K562 (cell line): ENCODE data around the gene AHSA1. TPM values are rescaled to one million over a fixed set of nuclear protein-coding genes. Genes with fewer than 3 reads are reported as not detected.

Experiments
- BDP1 ChIP-seq: IDR thresholded peaks from 3 replicates; pipeline ENCODE4 v1.6.1; 2011; ENCODE audit not compliant: insufficient read length, insufficient read depth
- BRF1 ChIP-seq: IDR thresholded peaks from 3 replicates; pipeline ENCODE4 v1.6.1; 2011; ENCODE audit warnings: borderline replicate concordance, mild to moderate bottlenecking; ENCODE audit not compliant: insufficient read length; ENCODE audit errors: extremely low read depth
- CBFA2T2 ChIP-seq: fragments of 450-650 bp; conservative IDR thresholded peaks from 2 replicates; pipeline ENCODE4 v1.6.1; 2017; ENCODE audit warnings: mild to moderate bottlenecking
- CHD1 ChIP-seq: fragments of 200-600 bp; sonication (generic); IDR thresholded peaks from one replicate; pipeline ENCODE4 v1.6.1; 2012; ENCODE audit warnings: mild to moderate bottlenecking, moderate library complexity, low read length, inconsistent platforms
- CLOCK ChIP-seq: fragments of 250-450 bp; sonication (Bioruptor Pico); IDR thresholded peaks from 2 replicates; pipeline ENCODE4 v1.4.0; 2020; ENCODE audit warnings: mild to moderate bottlenecking, moderate library complexity, borderline replicate concordance
- CXXC5 ChIP-seq: fragments of 250-450 bp; sonication (Bioruptor Pico); IDR thresholded peaks from 2 replicates; pipeline ENCODE4 v1.8.0; 2022; ENCODE audit warnings: inconsistent platforms, mild to moderate bottlenecking, moderate library complexity
- HNRNPL ChIP-seq: fragments of 200-400 bp; formaldehyde crosslinking; IDR thresholded peaks from 2 replicates; pipeline ENCODE4 v1.6.1; 2017; ENCODE audit warnings: low read depth, mild to moderate bottlenecking, low read length
- KLF16 ChIP-seq: IDR thresholded peaks from 2 replicates; pipeline ENCODE4 v1.6.1; 2016; ENCODE audit warnings: antibody characterized with exemption
- MYNN ChIP-seq, 2 experiments: sonication (generic); formaldehyde crosslinking in 1 of 2; IDR thresholded peaks; 2 replicates each; pipeline versions ENCODE4 v1.5.0 to v1.6.1; 2016 to 2020; ENCODE audit warnings: antibody characterized with exemption in 1 of 2, missing genetic modification reagents in 1 of 2
- NFATC3 ChIP-seq: fragments of 450-650 bp; IDR thresholded peaks from 2 replicates; pipeline ENCODE4 v1.6.1; 2017; ENCODE audit warnings: mild to moderate bottlenecking
- NR3C1 ChIP-seq: sonication (generic); formaldehyde crosslinking; IDR thresholded peaks from 2 replicates; pipeline ENCODE4 v1.8.1; 2022; ENCODE audit warnings: missing genetic modification reagents
- POLR2G ChIP-seq: fragments of 200-400 bp; formaldehyde crosslinking; IDR thresholded peaks from 2 replicates; pipeline ENCODE4 v1.6.1; 2017; ENCODE audit warnings: low read depth, mild to moderate bottlenecking, antibody characterized with exemption, low read length, moderate library complexity
- RBM15 ChIP-seq: fragments of 200-400 bp; formaldehyde crosslinking; IDR thresholded peaks from 2 replicates; pipeline ENCODE4 v1.6.1; 2018; ENCODE audit warnings: mild to moderate bottlenecking, low read length, moderate library complexity; ENCODE audit not compliant: insufficient read depth
- RNF2 ChIP-seq: sonication (generic); IDR thresholded peaks from 2 replicates; pipeline ENCODE4 v1.6.1; 2016
- SAFB ChIP-seq: fragments of 200-400 bp; formaldehyde crosslinking; IDR thresholded peaks from 2 replicates; pipeline ENCODE4 v1.6.1; 2017; ENCODE audit warnings: low read depth, low read length, borderline replicate concordance
- XRCC5 ChIP-seq: fragments of 200-400 bp; formaldehyde crosslinking; IDR thresholded peaks from 2 replicates; pipeline ENCODE4 v1.6.1; 2017; ENCODE audit warnings: low read depth, mild to moderate bottlenecking, low read length
- ZC3H4 ChIP-seq: sonication (generic); formaldehyde crosslinking; IDR thresholded peaks from 2 replicates; pipeline ENCODE4 v1.9.0; 2021; ENCODE audit warnings: missing genetic modification reagents, borderline replicate concordance
- ZNF280A ChIP-seq: fragments of 450-650 bp; IDR thresholded peaks from 2 replicates; pipeline ENCODE4 v1.6.1; 2018; ENCODE audit warnings: mild to moderate bottlenecking, low read depth; ENCODE audit not compliant: partially characterized antibody
- ZNF780A ChIP-seq: fragments of 250-450 bp; sonication (Bioruptor Pico); IDR thresholded peaks from 2 replicates; pipeline ENCODE4 v1.5.0; 2021; ENCODE audit warnings: mild to moderate bottlenecking
- polyA plus RNA-seq, 8 experiments: library from polyadenylated mRNA; depleted of rRNA in 4 of 8; stranded (reverse) in 5 of 8; unstranded in 3 of 8; fragments of >200 nt; fragmentation: Nextera tagmentation in 2 of 8; fragmentation: Illumina TruSeq in 1 of 8; extraction: Ambion mirVana in 2 of 8; extraction: Trizol in 1 of 8; gene quantifications; 2 replicates each; pipeline versions ENCODE4 v1.2.1 to v1.2.3, GENCODE V29; 2011 to 2014; ENCODE audit warnings: inconsistent platforms in 1 of 8, missing spikeins in 1 of 8
- total RNA-seq, 7 experiments: library from RNA; depleted of rRNA in 6 of 7; stranded (reverse); fragments of >200 nt in 6 of 7; fragmentation: Illumina TruSeq in 2 of 7; extraction: Trizol in 2 of 7; gene quantifications; 2 replicates each; pipeline versions ENCODE4 v1.2.1 to v1.2.3, GENCODE V29; 2011 to 2021; ENCODE audit warnings: low replicate concordance in 1 of 7
- TF ChIP-seq, protein P1 (sequence below), 2 experiments: IDR thresholded peaks; 2 replicates each; pipeline ENCODE4 v1.6.1; 2011; ENCODE audit warnings: borderline replicate concordance in 1 of 2, control low read depth in 1 of 2, low read depth in 1 of 2, low read length in 1 of 2, mild to moderate bottlenecking in 1 of 2, mixed read lengths in 1 of 2, moderate library complexity in 1 of 2; ENCODE audit not compliant: insufficient read depth in 1 of 2, insufficient read length in 1 of 2, poor library complexity in 1 of 2, severe bottlenecking in 1 of 2; ENCODE audit errors: extremely low read depth in 1 of 2
- TF ChIP-seq, protein P2 (sequence below): fragments of 250-450 bp; sonication (Bioruptor Pico); IDR thresholded peaks from 2 replicates; pipeline ENCODE4 v1.5.1; 2021; ENCODE audit warnings: mild to moderate bottlenecking

Gene AHSA1
- total and polyA plus RNA-seq, 9 of the 15 experiments (the other 6 are each of a cell fraction or from before 2014, with no cell fraction given) = 41.4 to 317 (median 184) TPM

GRCh38 chr14:77498120-77498979, 40.5 kb downstream of the AHSA1 start, which contains the start of gene ISM2 (continued):
- no peak for TF ChIP-seq CLOCK (CRISPR knock-in tag)
- TF ChIP-seq NR3C1 (CRISPR knock-in tag) = no peak
- TF ChIP-seq, protein P1, sequence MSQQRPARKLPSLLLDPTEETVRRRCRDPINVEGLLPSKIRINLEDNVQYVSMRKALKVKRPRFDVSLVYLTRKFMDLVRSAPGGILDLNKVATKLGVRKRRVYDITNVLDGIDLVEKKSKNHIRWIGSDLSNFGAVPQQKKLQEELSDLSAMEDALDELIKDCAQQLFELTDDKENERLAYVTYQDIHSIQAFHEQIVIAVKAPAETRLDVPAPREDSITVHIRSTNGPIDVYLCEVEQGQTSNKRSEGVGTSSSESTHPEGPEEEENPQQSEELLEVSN (IDR thresholded peaks at IDR 0.05; ENCODE audit: borderline replicate concordance in 1 of 2, extremely low read depth in 1 of 2, insufficient read depth in 1 of 2, insufficient read length in 1 of 2, low read depth in 1 of 2, low read length in 1 of 2, poor library complexity in 1 of 2, severe bottlenecking in 1 of 2) = peak in 1 of 2 experiments; percentile 78
- TF ChIP-seq RBM15 = no peak
- TF ChIP-seq XRCC5 = no peak
- TF ChIP-seq ZNF280A = no peak
- TF ChIP-seq RNF2 = no peak
- TF ChIP-seq CHD1 = no peak
- no peak for TF ChIP-seq NFATC3
- TF ChIP-seq HNRNPL = no peak
- peak; percentile 72 for TF ChIP-seq SAFB
- TF ChIP-seq, protein P2, sequence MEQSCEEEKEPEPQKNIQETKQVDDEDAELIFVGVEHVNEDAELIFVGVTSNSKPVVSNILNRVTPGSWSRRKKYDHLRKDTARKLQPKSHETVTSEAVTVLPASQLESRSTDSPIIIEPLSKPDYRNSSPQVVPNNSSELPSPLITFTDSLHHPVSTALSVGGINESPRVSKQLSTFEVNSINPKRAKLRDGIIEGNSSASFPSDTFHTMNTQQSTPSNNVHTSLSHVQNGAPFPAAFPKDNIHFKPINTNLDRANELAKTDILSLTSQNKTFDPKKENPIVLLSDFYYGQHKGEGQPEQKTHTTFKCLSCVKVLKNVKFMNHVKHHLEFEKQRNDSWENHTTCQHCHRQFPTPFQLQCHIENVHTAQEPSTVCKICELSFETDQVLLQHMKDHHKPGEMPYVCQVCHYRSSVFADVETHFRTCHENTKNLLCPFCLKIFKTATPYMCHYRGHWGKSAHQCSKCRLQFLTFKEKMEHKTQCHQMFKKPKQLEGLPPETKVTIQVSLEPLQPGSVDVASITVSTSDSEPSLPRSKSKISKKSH = no peak
- TF ChIP-seq MYNN (IDR thresholded peaks at IDR 0.05) = no peak
- TF ChIP-seq MYNN (CRISPR knock-in tag; IDR thresholded peaks at IDR 0.05) = no peak
- no peak for TF ChIP-seq POLR2G
- no peak for TF ChIP-seq ZNF780A (CRISPR knock-in tag)
- TF ChIP-seq ZC3H4 (CRISPR knock-in tag) = no peak
- no peak for TF ChIP-seq BDP1
- TF ChIP-seq BRF1 = no peak
- TF ChIP-seq KLF16 = no peak
- TF ChIP-seq CBFA2T2 = no peak
- peak; percentile 24; the same call in 1 of the 2 replicates for TF ChIP-seq CXXC5 (CRISPR knock-in tag)
